Activated CD4-positive, alpha-beta T cell treated with anti-CD3 and anti-CD28 coated beads for 36 hours (primary cell): Measurements from ENCODE around the gene FILIP1L. TPM values are rescaled to one million over a fixed set of nuclear protein-coding genes. Genes with fewer than 3 reads are reported as not detected.

ENCODE experiments used
- ATAC-seq: fragments of 200-7000 bp; cut with Tn5 transposase; one replicate; pipeline ENCODE4 v1.10.0; 2021; ENCODE audit warnings: mild to moderate bottlenecking, moderate library complexity
- CTCF ChIA-PET: fragments of 350-600 bp; sonication (Branson Sonifier 250); formaldehyde crosslinking; loops from one replicate; lab custom pipeline; 2021; ENCODE audit warnings: antibody characterized with exemption; lab: Charles Lee
- POLR2A ChIA-PET: fragments of 350-600 bp; sonication (Branson Sonifier 250); formaldehyde crosslinking; loops from one replicate; lab custom pipeline; 2021; ENCODE audit warnings: antibody characterized with exemption, inconsistent platforms; lab: Charles Lee
- DNase-seq: peaks from one replicate; pipeline ENCODE4 v3.0.0-alpha.2; 2020
- H3K27ac Mint-ChIP-seq: one replicate; pipeline ENCODE4 v1.8.0; 2021; ENCODE audit warnings: mixed read lengths
- H3K27me3 Mint-ChIP-seq: one replicate; pipeline ENCODE4 v1.8.0; 2021; ENCODE audit warnings: mixed read lengths
- H3K36me3 Mint-ChIP-seq: one replicate; pipeline ENCODE4 v1.8.0; 2021; ENCODE audit warnings: low read depth, mixed read lengths
- H3K4me1 Mint-ChIP-seq: one replicate; pipeline ENCODE4 v1.8.0; 2021; ENCODE audit warnings: mixed read lengths
- H3K4me3 Mint-ChIP-seq: one replicate; pipeline ENCODE4 v1.8.0; 2021; ENCODE audit warnings: mild to moderate bottlenecking, moderate library complexity, mixed read lengths
- H3K9me3 Mint-ChIP-seq: one replicate; pipeline ENCODE4 v1.8.0; 2021; ENCODE audit warnings: low read depth, mixed read lengths
- intact Hi-C, 2 experiments: fragments of 100-400 bp; cut with DNase I in 1 of 2; cut with micrococcal nuclease in 1 of 2; formaldehyde crosslinking; loops; one replicate each; pipeline versions ENCODE4 v1.14.2 to v1.15.1; 2022 to 2024; cut with DNase I, micrococcal nuclease
- total RNA-seq, 2 experiments: library from RNA; stranded (reverse); gene quantifications; one replicate each; pipeline ENCODE4 v1.2.3, GENCODE V29; 2021

Gene FILIP1L
- total RNA-seq, 2 experiments from 2014 or later: 0.11 TPM; not detected in 1

DNA sequence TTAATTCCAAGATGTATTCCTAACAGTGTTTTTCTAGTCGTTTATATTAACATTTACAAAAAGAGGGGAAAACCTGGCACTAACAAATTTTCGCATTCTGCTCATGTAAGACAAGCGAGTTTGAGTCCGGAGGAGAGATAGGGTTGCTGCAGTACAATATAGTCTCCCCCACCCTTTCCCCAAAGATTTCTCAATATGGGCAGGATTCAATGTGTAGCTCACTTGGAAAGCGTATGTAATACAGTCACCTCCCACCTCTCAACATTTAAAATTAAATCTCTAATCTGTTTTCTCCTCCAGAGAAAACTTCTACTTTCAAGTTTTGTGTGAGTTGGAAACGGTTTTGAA is 238.7 kb downstream of the FILIP1L start:
- peaks cover 21% of the 10 kb centered on the region for H3K4me1 Mint-ChIP-seq
- CTCF ChIA-PET: no interaction called here
- intact Hi-C loops: no loop called here

DNA sequence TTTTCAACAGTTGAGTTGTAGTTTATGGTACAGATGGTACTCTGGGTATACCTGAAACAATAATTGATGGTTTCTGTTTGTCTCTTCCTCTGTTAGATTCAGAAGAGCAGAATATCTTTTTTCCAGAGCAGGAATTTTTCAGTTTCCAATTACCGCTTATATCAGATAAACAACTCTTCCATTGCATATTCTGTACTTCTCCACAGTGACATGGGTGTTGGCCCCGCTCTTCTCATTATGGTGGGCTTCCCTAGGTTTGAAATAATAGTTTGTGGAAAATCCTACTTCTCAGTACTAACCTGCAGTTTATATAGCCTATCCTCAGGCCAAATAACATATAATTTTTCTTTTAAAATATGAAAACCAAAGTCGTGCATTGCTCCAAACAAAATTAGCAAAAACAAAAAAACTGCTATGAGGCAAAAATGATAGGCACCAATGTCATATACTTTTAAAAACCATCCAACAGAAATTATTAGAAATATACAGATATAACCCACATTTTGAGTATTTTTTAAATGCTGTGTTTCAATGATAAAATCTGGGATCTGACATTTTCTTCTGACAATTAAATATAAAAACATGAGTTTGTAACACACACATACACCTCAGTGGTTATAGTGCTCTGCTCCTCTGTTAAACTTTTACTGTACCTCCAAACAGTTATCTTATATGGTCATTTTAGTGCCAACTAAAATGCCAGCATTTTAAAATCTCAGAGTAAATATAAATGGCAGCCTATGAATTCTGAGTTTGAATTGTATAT is 239.9 kb downstream of the FILIP1L start:
- no peak for DNase-seq
- ATAC-seq: no peak
- no peaks in the 10 kb centered on the region for H3K9me3 Mint-ChIP-seq
- H3K27ac Mint-ChIP-seq: no peak overlapping the region
- intact Hi-C loops: no loop called here
- peaks cover 4% of the 10 kb centered on the region for H3K27me3 Mint-ChIP-seq
- ChIA-PET CTCF (no interaction called here), POLR2A (no interaction called here)
- peaks cover 21% of the 10 kb centered on the region for H3K4me1 Mint-ChIP-seq
- peaks cover 1% of the 10 kb centered on the region for H3K36me3 Mint-ChIP-seq
- H3K4me3 Mint-ChIP-seq: no peak overlapping the region

More for the DNA sequence above, 238.7 kb downstream of the FILIP1L start:
- Mint-ChIP-seq H3K36me3 (no peaks in the 10 kb centered on the region), H3K27ac (no peak overlapping the region), H3K27me3 (peaks cover 4% of the 10 kb centered on the region), H3K9me3 (no peaks in the 10 kb centered on the region), H3K4me3 (peak overlapping the region; percentile 65)
- ATAC-seq (no peak), DNase-seq (no peak)
- POLR2A ChIA-PET: no interaction called here

DNA sequence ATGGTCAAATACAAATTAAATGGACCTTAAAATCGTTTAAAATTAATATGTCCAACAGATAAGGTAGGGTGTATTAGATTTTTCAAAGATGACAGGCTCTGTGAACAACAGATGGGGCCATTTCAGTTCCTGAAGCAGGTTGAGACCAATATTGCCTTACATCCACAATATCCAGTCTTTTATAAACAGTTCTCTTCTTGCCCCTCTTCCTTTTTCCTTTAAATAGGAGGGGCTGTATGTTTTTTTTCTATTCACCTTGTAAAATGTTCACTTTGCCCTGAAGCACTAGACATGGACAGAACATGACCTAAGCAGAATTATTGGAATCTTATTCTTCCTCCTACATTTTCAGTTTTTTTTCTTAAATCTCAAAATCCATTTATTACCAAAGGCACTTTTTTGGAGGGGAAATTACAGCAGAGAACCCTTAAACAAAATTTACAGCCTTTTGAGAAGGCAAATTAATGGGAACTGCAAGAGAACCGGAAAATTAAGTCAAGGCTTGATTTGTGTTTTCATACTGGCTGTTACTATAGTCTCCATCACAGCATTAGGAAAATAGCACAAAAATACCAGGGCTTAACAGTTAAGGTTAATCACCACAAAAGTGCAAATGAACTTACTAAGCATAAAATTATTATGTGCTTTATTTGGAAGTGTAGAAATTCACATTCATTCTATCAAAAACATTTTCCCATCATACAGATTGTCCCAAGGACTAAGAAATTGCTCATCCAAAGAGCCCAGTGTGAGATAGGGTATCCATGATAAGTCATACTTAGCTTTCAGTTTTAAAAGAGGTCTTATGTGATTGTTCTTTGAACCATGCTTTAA is 240.8 kb downstream of the FILIP1L start:
- DNase-seq: no peak
- H3K4me1 Mint-ChIP-seq: peaks cover 24% of the 10 kb centered on the region
- H3K9me3 Mint-ChIP-seq: no peaks in the 10 kb centered on the region
- peaks cover 4% of the 10 kb centered on the region for H3K27me3 Mint-ChIP-seq
- ChIA-PET CTCF (no interaction called here), POLR2A (no interaction called here)
- intact Hi-C loops: loop anchor here in 1 of 2 experiments (2.0 kb wide), 1 partner anchor 17 kb away; no protein-coding TSS in a partner anchor
- ATAC-seq: no peak
- H3K36me3 Mint-ChIP-seq: peaks cover 3% of the 10 kb centered on the region
- no peak overlapping the region for H3K27ac Mint-ChIP-seq
- H3K4me3 Mint-ChIP-seq: no peak overlapping the region

DNA sequence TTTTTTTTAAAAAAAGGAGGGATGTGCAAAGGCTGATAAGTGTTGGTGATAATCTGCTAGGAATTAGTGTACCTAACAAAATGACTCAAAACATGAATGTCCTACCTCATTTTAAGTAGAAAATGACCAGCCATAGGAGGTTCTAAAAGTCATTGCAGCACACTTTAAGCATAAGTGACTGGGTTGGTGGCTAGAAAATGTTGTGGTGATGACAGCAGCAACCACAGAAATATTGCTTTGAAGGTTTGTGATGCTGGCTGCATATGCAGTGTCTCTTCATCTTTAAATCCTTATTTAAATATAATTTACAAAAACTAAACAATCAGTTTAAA is 241.4 kb downstream of the FILIP1L start:
- peaks cover 4% of the 10 kb centered on the region for H3K27me3 Mint-ChIP-seq
- peaks cover 3% of the 10 kb centered on the region for H3K36me3 Mint-ChIP-seq
- DNase-seq: peak; percentile 46
- intact Hi-C loops: loop anchor here in 1 of 2 experiments (2.0 kb wide), 1 partner anchor 16 kb away; no protein-coding TSS in a partner anchor
- peaks cover 25% of the 10 kb centered on the region for H3K4me1 Mint-ChIP-seq
- no peaks in the 10 kb centered on the region for H3K9me3 Mint-ChIP-seq
- no peak overlapping the region for H3K4me3 Mint-ChIP-seq
- no peak overlapping the region for H3K27ac Mint-ChIP-seq
- CTCF ChIA-PET: no interaction called here
- peak; percentile 43 for ATAC-seq
- POLR2A ChIA-PET: no interaction called here

DNA sequence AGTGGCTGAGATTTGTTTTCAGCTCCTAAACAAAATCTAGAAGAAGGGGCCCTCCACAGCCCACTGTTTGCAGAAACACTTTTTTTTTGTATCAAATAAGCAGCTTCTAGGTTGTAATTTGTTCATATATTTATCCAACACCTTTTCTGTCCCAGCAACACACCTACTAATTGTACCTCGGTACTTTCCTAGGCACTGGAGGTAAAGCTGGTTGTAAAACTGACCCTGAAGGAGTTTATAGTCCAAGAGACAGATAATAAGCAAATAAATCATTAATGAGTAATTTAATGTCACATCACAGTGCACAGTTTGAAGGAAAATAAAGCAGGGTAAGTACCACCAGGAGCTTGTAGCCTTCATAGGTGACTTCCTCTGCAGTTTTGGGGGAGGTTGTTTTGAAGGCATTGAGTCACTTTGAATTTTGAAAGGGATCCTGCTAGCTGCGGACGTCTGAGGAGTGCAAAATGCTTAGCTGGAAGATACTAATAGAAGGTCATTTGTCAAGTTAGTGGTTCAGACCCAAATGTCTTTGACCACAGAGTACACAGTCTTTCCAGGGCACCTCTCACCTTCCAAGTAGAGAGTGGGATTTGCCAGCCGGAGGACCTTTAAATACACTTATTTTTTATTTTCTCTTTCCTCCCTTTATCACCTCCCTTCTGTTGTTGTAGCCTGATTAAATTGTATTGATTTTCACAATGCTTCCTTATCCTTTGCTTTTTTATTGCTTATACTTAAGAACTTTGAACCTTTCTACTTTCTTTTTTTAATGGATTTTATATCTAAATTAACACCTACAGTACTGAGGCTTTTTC is 242.9 kb downstream of the FILIP1L start:
- ChIA-PET CTCF (interaction anchor here (1.0 kb wide), 1 partner anchor 9 kb away, joined by 3 read pairs; no protein-coding TSS in a partner anchor), POLR2A (interaction anchor here (0.5 to 0.8 kb wide), 2 partner anchors 12 to 24 kb away, joined by 3 to 6 read pairs; no protein-coding TSS in a partner anchor)
- Mint-ChIP-seq H3K36me3 (peaks cover 3% of the 10 kb centered on the region), H3K27ac (no peak overlapping the region), H3K4me1 (peaks cover 34% of the 10 kb centered on the region), H3K9me3 (no peaks in the 10 kb centered on the region), H3K27me3 (peaks cover under 1% of the 10 kb centered on the region), H3K4me3 (no peak overlapping the region)
- ATAC-seq (no peak), DNase-seq (no peak)
- intact Hi-C loops: loop anchor here in 1 of 2 experiments (2.0 kb wide), 1 partner anchor 15 kb away; no protein-coding TSS in a partner anchor

DNA sequence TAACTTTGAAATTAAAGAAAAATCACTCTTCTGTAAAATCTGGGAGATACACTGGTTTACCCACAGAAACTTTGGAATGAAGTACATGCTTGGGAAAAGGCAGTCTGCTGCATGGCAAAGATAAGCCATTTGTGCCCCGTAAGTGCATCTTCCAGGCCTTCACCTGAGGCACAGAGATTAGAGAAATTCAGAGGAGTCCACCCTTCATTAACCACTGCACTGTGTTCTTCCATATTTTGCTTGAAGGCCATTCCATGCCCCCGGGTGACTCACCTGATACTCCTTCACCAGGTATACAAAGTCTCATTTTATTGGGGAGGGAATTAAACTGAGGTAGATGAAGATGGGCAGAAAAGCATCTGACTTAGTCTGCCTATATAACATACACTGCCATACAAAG is 243.6 kb downstream of the FILIP1L start:
- no peak for DNase-seq
- Mint-ChIP-seq H3K27me3 (no peaks in the 10 kb centered on the region), H3K4me3 (no peak overlapping the region), H3K36me3 (peaks cover 3% of the 10 kb centered on the region), H3K27ac (no peak overlapping the region), H3K9me3 (no peaks in the 10 kb centered on the region), H3K4me1 (peaks cover 41% of the 10 kb centered on the region)
- intact Hi-C loops: no loop called here
- POLR2A ChIA-PET: no interaction called here
- CTCF ChIA-PET: interaction anchor here (1.0 kb wide), 1 partner anchor 8 kb away, joined by 3 read pairs; no protein-coding TSS in a partner anchor
- ATAC-seq: no peak

DNA sequence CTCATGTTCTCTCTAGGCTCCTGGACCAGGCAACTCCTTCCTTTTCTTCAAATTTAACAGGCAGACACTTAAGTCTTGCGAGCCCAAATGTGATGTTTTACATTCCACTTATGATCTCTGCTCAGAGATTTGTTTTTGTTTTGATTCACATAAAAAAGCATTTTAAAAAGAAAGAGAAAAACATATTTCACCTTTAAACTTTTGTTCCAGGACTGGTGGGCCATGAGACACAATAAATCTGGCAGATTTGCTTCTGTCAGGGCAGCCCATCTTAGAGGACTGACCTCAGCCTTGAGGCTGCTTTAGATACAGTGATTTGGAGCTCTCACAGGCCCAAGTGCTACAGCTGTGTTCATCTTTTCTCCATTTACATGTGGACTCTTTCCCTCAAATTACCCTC is 244.7 kb downstream of the FILIP1L start:
- Mint-ChIP-seq H3K4me1 (peaks cover 39% of the 10 kb centered on the region), H3K9me3 (no peaks in the 10 kb centered on the region), H3K27ac (no peak overlapping the region), H3K36me3 (peaks cover 3% of the 10 kb centered on the region), H3K4me3 (no peak overlapping the region), H3K27me3 (no peaks in the 10 kb centered on the region)
- intact Hi-C loops: no loop called here
- POLR2A ChIA-PET: no interaction called here
- DNase-seq (no peak), ATAC-seq (no peak)
- CTCF ChIA-PET: no interaction called here

DNA sequence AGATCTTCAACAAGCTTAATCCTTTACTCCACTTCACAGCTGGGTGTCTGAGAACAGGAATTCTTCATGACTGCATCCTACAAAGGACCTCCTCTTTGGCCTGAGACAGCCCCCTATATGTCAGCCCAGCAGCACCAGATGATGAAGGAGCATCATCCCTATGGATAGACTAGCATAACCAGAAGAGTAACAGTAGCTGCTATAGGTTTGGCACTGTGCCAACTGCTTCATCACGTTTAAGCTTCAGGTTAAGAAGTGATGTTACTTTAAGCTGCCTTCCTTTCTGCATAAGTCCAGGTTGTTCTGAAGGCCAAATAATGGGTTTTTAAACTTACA is 246.0 kb downstream of the FILIP1L start:
- Mint-ChIP-seq H3K36me3 (peaks cover 8% of the 10 kb centered on the region), H3K27ac (no peak overlapping the region), H3K27me3 (no peaks in the 10 kb centered on the region), H3K4me1 (peaks cover 42% of the 10 kb centered on the region), H3K4me3 (no peak overlapping the region), H3K9me3 (no peaks in the 10 kb centered on the region)
- intact Hi-C loops: no loop called here
- ATAC-seq: no peak
- DNase-seq: peak; percentile 45
- ChIA-PET POLR2A (interaction anchor here (0.8 kb wide), 1 partner anchor 11 kb away, joined by 4 read pairs; no protein-coding TSS in a partner anchor), CTCF (interaction anchor here (0.6 to 1.4 kb wide), 5 partner anchors 9 to 53 kb away, joined by 3 to 7 read pairs (median 3); partner anchors contain the start of gene CMSS1)

DNA sequence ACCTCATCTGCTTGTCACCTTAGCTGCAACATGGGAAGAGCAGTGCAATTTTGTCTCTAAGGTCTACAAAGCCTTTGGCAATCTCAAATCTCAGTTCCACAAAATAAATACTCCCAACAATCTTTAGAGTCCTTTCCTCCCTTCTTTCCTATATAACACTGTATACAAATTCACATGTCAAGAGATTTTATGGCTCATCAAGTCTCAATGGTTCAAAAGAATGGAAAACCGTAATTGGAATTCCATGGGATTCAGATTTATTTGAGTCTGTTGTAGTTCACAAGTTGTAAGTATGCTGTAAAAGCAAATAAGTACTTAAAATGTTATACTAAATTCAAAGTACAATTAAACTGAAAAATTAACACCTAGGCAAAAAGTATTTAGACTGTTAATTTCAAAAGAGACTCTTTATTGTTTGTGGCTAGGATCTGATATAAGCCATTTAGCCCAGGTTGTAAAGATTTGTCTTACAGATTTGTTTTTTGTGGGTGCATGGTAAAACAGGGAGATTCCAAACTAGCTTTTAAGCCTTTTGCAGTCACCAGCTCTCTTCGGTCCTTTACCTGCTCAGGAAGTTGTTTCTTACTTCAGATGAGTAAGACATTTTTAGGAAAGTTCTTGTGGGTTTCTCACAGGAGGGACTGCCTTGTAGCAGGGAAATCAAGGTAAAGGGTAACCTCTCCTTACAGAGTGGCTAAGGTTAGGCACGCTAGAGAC is 246.5 kb downstream of the FILIP1L start:
- Mint-ChIP-seq H3K27me3 (no peaks in the 10 kb centered on the region), H3K4me1 (peaks cover 42% of the 10 kb centered on the region)
- peak; percentile 47 for ATAC-seq

DNA sequence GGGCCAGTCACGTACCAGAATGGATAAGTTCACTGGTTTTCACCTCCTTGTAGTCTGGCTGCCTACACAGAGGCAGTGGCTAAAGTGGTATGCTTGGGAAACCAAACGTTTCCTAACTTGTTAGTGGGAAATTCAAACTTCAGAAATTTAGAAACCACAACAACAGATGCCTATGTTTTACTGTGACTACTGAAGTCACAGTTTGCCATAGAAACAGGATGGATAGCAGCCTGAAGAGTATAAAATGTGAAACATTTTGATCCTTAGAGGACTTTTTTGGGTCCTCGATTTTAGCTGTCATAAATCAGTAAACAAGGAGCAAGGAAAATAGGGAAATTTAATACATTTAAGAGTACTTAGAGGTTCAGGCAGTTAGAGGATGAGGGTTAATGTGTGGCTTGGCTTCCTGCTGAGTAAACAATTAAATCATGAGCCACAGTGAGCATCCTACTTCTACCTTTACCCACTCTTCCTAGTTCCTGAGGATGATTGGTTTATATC is 248.0 kb downstream of the FILIP1L start:
- ChIA-PET CTCF (no interaction called here), POLR2A (no interaction called here)
- Mint-ChIP-seq H3K9me3 (no peaks in the 10 kb centered on the region), H3K4me1 (peaks cover 37% of the 10 kb centered on the region), H3K36me3 (peaks cover 8% of the 10 kb centered on the region), H3K27ac (no peak overlapping the region), H3K4me3 (no peak overlapping the region), H3K27me3 (no peaks in the 10 kb centered on the region)
- intact Hi-C loops: no loop called here
- ATAC-seq (peak; percentile 32), DNase-seq (no peak)

More for the DNA sequence above, 246.5 kb downstream of the FILIP1L start:
- Mint-ChIP-seq H3K4me3 (no peak overlapping the region), H3K27ac (no peak overlapping the region), H3K9me3 (no peaks in the 10 kb centered on the region), H3K36me3 (peaks cover 8% of the 10 kb centered on the region)
- POLR2A ChIA-PET: interaction anchor here (0.8 kb wide), 1 partner anchor 11 kb away, joined by 4 read pairs; no protein-coding TSS in a partner anchor
- intact Hi-C loops: no loop called here
- CTCF ChIA-PET: interaction anchor here (0.7 to 1.4 kb wide), 4 partner anchors 8 to 50 kb away, joined by 3 to 7 read pairs (median 4); partner anchors contain the start of gene CMSS1
- DNase-seq: no peak
